NOMO-1 treated with dmso at 0.1 percent for 144 hours (cell line): ENCODE results near the gene TXNDC17.
"Not testable (repeated sequence)": the region's sequence is repeated elsewhere in the genome, so short reads cannot be mapped to it uniquely, and the experiment has no call there.

Experiments
- DNase-seq: peaks from one replicate; lab custom pipeline; 2025; ENCODE audit not compliant: unreplicated experiment; lab: John Stamatoyannopoulos, UW

TXNDC17 gene

DNA sequence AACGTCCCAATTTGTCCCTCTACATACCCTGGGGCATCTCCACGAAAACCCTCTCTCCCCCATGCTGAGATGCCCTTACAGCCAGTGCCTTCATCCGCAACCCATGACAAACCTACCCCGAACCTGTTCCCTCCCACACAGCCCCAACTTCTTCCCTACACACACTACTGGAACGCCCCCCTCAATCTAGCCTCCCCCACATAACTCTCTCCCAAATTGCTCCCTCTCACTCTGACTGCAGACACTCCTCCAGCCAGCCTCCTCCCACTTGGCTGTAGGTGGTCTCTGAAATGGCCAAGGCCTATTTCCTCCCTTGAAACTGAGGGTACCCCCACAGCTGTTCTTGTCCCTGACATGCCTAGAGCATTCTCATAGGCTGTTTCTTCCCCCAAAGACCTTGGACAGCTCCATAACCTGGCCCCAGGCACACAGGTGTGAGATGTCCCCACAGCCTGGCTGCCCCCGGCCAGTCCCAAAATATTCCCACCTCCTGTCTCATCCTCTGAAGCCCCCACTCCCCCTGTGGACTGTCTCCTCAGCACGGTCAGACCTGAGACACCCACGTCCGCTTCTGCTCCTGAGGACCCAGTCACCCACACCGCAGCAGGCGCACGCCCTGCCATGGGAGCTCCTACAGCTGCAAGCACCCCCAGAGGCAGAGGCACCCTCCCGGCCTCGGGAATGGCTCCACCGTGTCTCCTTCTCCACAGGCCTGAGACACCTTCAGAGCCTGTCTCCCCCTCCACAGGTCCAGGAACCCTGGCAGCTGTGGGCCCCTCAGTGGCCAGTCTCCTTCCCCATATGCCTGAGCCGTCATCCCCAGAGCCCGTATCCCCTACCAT lies 4.0 kb upstream of the TXNDC17 start:
- no peak for DNase-seq

DNA sequence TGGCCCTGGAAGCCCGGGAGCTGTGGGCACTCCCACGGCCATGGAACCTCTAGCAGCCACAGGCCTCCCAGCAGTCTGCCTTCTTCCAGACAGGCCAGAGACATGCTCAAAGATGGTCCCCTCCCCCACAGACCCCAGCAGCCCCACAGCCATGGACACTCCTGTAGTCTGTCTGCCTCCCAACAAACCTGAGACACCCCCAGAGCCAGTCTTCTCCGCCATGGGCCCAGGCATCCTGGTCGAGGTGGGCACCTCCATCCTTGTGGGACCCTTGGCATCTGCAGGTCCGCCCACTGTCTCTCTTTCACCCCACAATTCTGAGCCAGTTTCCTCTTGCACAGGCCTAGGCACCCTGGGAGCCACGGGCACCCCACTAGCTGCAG lies 3.4 kb upstream of the TXNDC17 start:
- no peak for DNase-seq

DNA sequence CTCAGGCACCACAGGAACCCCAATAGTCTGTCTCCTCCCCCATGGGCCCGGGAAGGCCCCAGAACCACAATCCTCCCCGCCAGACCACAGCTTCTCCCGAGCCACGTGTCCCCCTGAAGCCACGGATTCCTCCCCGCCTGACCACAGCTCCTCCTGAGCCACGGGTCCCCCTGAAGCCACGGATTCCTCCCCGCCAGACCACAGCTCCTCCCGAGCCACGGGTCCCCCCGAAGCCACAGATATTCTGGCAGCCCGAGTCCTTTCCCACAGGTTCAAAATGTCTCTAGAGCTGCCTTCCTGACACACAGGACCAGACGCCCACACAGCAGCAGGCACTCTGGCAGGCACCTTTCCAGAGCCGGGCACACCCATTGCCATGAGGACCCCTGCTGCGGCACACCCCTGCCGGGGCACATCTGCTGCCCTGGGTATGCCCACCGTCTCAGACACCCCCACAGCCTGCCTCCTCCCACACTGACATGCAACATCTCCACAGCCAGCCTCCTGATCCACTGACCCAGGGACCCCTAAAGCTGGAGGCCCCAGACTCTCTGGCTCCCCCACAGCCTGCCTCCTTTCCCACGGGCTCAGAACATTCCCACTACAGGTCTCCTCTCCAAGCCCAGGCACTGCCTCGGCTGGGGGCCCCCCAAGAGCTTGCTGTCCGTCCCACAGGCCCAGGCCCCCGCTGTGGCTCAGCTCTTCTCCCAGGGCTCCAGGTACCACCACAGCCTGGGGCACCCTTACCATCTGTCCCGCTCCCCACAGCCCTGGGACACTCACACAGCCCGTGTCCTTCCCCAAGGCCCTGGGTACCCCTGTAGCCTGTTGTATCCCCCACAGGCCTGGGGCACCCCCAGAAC lies 2.6 kb upstream of the TXNDC17 start:
- DNase-seq, result no peak

DNA sequence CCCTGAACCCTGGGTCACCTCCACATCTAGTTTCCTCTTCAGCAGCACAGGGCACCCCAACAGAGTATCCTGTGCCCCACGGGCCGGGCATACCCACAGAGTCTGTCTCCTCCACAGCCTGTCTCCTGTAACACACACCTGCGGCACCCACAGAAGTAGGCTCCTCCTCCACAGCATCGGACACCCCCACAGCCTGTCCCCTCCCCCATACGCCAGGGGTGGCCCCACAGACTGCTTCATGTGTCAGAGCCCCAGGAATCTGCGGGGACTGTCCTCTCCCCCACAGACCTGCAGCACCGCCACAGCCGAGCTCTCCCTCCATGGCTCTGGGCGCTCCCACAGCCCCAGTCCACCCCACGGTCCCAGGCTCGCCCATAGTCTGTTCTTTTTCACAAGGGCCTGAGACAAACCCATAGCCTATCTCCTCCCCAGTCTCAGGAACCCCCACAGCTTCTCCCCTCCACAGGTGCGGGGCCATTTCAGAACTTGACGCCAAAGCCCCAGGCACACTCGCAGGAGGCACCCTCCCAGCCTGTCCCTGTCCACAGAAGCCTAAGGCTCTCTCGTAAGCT lies 1.8 kb upstream of the TXNDC17 start:
- DNase-seq, result no peak

DNA sequence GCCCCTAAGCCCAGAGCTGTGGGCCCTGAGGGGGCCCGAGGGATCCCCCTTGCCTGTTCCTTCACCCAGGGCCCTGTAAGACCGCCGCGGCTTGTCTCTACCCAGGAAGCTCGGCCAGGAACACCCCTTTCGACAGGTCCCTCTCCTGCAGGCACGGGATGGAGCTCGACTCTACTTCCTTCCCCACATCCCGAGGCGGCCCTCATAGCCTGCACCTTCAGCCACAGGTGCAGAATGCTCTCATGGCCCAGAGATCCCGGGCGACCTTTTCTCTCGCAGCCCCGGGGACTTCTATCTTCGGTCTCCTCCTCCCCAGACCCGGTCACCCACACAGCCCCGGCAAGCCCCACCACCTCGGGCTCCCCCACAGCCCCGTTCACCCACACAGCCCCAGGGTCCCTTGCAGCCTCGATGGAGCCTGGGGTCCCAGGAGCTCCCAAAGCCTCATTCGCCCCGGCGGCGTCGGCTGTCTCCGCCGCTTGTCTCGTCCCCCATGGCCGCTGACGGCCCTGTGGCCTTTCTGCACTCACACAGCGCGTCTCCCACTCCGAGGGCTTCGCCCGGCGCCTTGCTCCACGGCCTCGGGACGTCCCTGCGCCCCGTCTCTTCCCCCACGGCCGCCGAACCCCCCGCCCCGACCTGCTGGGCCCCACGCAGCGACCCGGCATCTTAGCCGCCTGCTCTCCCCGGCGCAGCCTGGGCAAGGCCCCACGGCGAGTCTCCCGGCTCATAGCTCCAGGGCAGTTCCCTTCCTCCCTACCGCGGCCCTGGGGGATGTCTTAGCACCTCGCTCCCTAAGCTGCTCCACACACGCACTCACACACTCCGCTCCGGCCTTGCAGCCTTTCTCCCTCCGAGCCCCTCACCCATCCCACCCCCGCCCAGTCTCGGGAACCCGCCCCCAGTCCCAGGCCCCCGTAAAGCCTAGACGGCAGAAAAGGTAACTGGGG lies 999 bp upstream of the TXNDC17 start:
- peak; percentile 36 for DNase-seq

DNA sequence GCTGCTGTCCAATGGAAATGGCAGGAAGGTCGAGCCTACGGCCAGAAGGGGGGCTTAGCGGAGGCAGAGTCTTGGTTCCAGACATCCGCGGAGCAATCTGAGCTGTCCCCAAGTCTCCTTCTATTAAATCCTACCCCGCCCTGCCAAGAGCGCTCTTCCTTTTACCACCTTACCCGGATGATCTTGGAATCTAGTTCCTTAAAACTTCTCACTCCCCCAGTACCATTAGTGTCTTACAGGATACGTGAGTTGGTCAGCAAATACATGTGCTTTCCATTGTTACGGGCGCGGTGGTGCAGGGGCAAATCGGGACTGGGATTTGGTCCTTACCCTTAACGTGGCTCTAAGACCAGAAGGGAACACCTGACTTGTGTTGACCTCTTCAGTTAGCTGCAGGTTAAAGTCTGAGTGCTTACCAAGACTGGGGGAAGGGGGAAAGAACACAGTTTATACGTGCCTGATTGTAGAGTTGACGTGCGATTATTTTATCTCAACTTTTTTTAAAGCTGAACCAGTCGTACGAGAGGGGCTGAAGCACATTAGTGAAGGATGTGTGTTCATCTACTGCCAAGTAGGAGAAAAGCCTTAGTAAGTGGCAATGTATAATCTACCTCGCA lies 495 bp downstream of the TXNDC17 start:
- peak; percentile 12 for DNase-seq

DNA sequence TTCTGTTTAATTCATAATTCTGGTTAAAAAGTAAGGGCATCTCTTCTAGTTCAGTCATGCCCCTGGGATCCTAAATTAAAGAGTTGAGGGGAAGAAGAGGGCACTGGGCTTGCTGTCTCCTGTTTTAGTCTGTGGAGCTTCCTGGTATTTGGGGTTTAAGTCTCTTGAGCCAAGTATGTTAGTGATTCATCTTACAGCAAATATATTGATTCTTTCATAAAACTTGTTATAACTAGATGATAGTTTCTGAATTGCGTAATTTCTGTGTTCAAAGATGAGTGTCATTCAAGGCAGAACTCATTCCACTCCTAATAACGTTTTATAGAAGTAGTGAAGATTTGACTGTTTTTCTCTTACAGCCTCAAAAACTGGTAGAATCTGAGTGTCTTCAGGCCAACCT lies 1.7 kb downstream of the TXNDC17 start:
- no peak for DNase-seq

DNA sequence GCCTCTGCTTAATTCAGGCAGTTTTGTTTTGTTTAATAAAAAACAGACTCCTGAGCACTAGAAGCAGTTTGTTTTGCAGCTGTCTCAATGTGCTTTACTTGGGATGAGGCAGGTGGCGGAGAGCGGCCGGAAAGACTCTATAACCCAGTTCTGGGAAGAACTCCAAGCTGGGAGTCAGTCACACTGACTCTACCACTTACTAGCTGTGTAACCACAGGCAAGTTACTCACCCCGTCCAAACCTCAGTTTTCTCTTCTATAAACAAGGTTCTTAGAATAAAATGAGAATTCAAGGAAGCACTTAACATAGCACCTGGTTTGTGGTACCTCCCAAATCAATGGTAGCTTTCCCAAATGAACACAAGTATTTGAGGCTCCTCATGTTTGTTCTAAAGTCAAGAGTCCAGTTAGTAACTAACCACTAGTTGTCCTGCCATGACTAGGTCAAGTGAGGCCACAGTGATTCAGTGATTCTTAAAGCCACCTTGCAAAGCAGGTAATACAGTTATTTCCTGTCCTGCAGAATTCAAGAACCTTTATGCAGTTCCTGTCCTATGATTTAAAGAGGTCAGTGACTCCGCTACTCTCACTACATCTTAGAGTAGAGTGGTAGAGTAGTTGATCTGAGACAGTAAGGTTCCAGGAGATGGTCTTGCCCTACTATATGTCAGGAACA lies 2.7 kb downstream of the TXNDC17 start:
- no peak for DNase-seq

DNA sequence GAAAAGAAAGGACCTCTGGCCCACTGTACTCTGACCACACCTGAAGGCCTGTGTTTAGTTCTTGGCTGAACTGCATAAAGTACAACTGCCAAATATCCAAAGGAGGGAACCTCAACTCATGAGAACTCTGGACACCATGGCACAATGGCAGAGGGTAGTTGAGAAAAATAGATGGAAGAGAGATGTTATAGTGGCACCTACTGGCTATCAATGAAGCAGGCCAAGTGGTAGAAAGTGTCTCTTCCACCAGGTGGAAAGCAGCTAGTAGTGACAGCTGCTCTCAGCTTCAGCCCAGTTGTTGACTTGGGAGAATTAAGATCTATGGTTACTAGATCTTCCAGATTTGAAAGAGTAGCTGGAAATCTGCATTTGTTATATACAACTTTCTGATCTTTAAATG lies 7.3 kb downstream of the TXNDC17 start:
- DNase-seq, result no peak

DNA sequence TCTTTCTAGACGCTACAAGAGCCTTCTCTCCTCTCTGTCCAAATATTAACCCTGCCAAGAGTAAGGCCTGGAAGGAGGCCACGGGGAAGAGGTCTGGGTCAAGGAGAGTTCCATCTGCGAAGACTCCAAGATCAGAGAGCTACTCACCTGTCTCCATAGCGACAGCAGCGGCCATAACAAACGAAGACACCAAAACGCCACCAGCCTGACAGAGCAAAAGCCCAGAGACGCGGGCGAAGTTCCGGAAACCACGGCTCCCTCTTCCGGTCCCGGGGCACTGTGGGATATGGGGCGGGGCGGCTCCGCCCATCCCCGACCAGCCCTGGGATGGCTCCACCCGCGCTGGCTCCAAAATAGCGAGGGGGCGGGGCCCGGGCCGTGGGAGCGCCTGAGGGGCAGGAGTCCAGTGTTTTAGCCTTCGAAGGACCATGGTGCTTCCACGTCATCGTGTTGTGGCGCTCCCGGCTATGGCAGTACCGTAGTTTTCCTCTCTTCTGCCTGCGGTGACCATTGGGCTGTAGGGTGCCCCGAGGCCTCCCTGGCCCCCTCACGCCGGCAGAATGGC lies 10.6 kb downstream of the TXNDC17 start, which contains the start of the genes C17orf100 and MED31:
Gene C17orf100 (plus strand): TSS at position 409 of the 565 bp plus-strand sequence. CDS start 152 bp downstream, at position 561.
Gene MED31 (minus strand): TSS at position 252 of the 565 bp plus-strand sequence. CDS start 77 bp downstream, at position 175.
- peak; percentile 76 for DNase-seq

DNA sequence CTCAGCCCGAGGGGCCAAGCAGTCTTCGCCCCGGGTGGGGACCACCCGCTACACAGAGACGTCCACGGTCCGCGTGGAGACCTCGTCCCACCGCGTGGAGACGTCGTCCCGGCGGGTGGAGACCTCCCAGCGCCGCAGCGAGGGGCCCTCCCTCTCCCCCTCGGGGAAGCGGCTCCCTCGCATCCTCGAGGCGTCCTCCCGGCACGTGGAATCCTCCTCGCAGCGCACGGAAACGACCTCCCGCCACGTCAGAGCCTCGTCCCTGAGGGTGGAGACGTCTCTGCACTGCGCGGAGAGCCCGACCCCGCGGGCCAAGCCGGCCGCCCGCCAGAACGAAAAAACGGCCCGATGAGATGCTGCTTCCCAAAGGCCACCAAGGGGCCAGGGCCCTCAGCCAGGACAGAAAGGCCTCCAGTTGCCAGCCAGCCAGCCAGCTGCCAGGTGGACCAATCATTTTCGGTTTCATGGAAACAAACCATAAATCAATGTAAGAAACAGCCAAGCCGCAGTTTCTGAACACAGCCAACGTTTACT lies 11.1 kb downstream of the TXNDC17 start:
- no peak for DNase-seq

DNA sequence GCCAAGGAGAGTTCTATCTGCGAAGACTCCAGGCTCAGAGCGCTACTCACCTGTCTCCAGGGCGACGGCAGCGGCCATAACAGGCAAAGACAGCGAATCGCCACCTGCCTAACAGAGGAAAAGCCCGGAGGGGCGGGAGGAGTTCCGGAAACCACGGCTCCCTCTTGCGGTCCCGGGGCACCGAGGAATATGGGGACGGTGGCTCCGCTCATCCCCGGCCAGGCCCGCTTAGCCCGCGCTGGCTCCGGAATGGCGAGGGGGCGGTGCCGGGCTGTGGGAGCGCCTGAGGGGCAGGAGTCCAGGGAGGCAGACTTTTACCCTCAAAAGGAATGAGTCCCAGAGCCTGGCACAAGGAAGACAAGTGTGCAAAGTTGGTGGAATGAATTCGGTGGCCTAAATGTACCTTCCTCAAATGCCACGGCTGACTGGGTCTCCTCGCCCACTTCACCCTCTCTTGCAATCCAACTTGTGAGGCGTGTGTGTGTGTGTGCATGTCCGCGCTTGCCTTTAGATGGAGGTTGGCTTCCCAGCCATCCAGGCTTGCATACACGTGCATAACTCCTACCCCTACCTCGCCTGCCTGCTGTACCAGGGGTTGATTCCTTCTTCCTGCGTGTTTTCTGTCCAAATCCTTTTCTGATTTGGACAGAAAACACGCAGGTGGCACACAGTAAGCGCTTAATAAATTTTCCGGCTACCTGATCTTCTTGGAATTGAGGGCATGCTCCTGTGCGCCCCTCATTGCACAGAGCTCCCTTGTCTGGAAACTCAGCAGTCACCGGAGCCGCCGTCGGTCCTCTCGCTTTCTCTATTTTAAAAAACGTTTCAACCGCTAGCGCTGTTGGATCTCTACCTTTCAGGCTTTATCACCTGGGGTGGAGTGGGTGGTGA lies 14.2 kb downstream of the TXNDC17 start:
- DNase-seq, result no peak

DNA sequence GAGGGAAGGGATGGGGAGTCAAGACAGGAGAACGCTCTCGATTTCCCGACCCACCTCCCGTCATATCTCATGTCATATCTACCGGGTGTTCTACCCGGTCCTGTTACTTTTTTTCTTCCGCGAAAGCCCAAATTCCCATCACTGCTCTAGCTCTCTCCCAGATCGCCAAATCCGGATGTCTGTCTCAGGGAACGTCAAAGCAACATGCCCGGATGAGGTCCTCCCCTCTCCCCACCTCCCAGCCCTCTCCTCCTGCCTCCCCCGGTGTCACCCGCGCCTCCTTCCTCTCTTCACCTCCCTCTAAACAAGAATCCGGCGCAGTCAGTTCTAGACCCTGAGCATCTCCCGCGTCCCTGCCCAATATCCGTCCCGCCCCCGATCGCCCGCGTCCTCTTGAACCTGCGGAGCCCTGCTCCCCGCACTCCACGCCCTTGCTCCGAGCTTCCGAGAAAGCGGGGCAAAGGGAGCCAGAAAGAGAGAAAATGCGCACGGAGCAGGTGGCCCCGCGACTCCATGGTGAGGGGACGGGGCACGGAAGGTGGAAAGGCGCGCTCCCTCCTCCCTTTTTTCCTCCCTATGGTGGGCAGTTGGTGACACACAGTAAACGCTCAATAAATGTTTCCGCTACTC lies 15.0 kb downstream of the TXNDC17 start:
- not testable (repeated sequence) for DNase-seq

DNA sequence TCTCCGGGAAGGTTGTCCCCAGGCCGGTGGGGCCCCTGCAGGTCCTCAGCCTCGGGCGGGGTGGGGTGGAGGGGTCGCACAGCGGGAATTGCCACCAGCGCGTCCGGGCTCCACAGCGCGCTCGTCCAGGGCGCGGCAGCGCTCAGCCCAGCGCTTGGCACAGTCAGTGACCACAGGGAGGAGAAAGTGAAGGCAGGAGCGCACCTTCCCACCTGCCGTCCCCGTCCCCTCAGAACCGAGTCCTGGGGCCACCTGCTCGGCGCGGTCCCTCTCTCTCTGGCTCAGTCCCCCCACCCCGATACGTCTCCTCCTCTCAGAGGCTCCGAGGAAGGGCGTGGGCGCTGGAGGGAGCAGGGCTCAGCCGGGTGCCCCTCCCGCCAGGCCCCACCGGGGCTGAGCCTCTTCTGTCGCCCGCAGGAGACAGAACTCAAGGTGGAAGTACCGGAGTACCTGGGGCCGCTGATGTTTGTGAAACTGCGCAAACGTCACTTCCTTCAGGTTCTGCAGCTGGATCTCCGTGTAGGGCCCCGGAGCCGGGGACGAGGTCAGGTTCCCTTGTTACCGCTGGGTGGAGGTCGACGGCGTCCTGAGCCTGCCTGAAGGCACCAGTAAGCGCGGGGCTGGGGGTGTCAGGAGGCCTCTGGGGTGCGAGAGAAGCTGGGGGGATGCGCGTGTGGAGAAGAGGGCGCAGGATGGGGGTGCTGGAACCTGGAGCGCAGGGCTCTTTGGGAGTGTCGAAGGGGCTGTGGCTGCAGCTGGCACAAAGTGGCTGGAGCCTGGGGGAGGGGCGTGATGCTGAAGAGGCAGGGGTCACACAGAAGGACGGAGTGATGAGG lies 16.2 kb downstream of the TXNDC17 start:
- not testable (repeated sequence) for DNase-seq

DNA sequence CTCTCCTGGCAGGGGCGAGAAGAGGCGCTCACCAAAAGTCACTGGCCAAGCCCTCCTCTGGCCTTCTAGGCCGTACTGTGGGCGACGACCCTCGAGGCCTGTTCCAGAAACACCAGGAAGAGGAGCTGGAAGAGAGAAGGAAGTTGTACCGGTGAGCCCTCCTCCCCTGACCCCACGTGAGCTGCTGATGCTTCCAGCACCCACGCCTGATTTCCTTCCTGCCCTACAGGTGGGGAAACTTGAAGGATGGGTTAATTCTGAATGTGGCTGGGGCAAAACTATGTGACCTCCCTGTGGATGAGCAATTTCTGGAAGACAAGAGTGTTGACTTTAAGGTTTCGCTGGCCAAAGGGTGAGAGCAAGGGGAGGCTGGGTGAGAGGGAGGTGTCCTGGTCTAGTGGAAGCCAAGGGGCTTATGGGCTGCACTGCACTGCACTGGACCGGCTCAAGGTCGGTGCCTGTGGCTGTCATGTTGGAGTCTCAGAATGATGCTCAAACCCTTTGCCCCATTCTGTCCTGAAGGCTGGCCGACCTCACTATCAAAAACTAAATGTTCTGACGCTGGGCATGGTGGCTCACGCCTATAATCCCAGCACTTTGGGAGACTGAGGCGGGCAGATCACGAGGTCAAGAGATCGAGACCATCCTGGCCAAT lies 16.9 kb downstream of the TXNDC17 start:
- no peak for DNase-seq

DNA sequence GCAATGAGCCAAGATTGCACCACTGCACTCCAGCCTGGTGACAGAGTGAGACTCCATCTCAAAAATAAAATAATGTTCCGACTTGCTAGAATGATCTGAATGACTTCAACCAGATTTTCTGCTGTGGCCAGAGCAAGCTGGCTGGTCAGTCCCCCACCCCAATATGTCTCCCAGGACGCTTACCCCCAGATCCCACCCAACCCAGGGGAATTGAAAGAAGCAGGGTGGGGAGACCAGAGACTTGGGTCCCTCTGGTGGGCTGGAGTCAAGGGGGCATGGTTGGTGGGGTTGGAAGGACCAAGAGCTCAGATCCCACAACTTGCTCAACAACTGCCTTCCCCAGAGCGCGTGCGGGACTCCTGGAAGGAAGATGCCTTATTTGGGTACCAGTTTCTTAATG lies 17.6 kb downstream of the TXNDC17 start:
- DNase-seq, result not testable (repeated sequence)
